HCT116 (cell line): ENCODE measurements around the gene FBXO5. TPM values are rescaled to one million over a fixed set of nuclear protein-coding genes. Genes with fewer than 3 reads are reported as not detected.

Experiments
- ATAC-seq: fragments of 200-7000 bp; cut with Tn5 transposase; 2 replicates; pipeline ENCODE4 v1.9.1; 2020; ENCODE audit warnings: mild to moderate bottlenecking, moderate library complexity
- BruUV-seq: library from RNA; stranded (reverse); fragments of 400-500 nt; replicated peaks from 2 replicates; lab custom pipeline; 2021; lab: Mats Ljungman, UMichigan
- CTCF ChIA-PET: fragments of 300-600 bp; sonication (Branson Sonifier 250); formaldehyde crosslinking; loops from one replicate; lab custom pipeline; 2021; ENCODE audit warnings: antibody characterized with exemption; lab: Charles Lee
- POLR2A ChIA-PET: fragments of 300-600, 350-600 bp; sonication (Branson Sonifier 250); formaldehyde crosslinking; loops from one replicate; lab custom pipeline; 2021; ENCODE audit warnings: antibody characterized with exemption; lab: Charles Lee
- RAD21 ChIA-PET, 2 experiments: fragments of 300-600 bp; sonication (Branson Sonifier 250); formaldehyde crosslinking; loops; one replicate each; lab custom pipeline; 2023; ENCODE audit warnings: low total read pairs in 2 of 2; ENCODE audit not compliant: uncharacterized antibody in 2 of 2, unreplicated experiment in 2 of 2, low non-redundant PET in 1 of 2; lab: Charles Lee
- DNase-seq: peaks from one replicate; pipeline ENCODE4 v3.0.0-alpha.2; 2010; ENCODE audit warnings: low read depth, low spot score
- H2AFZ ChIP-seq: fragments of 200-600 bp; shearing (Covaris generic), sonication (generic); 2 replicates; pipeline ENCODE4 v1.6.1; 2017; ENCODE audit warnings: low read depth, mixed run types, mixed read lengths, antibody characterized with exemption, low read length; ENCODE audit not compliant: poor library complexity, severe bottlenecking
- H3K27ac ChIP-seq: 2 replicates; pipeline ENCODE4 v1.5.1; 2012; ENCODE audit warnings: low read depth, low read length
- H3K27me3 ChIP-seq: fragments of 200-600 bp; sonication (generic); 2 replicates; pipeline ENCODE4 v1.6.1; 2016; ENCODE audit warnings: mixed run types, low read length, mixed read lengths; ENCODE audit not compliant: insufficient read depth
- H3K36me3 ChIP-seq, 2 experiments: fragments of 200-500 bp in 1 of 2; fragments of 200-600 bp in 1 of 2; sonication (Bioruptor generic) in 1 of 2; sonication (generic) in 1 of 2; 2 replicates each; pipeline versions ENCODE4 v1.5.1 to v1.6.1; 2014 to 2016; ENCODE audit warnings: low read length in 2 of 2, inconsistent platforms in 1 of 2, mixed read lengths in 1 of 2, mixed run types in 1 of 2; ENCODE audit not compliant: insufficient read depth in 2 of 2, control insufficient read depth in 1 of 2
- H3K4me1 ChIP-seq, 2 experiments: fragments of 200-600 bp in 1 of 2; sonication (generic) in 1 of 2; 2 replicates each; pipeline versions ENCODE4 v1.5.1 to v1.6.1; 2012 to 2017; ENCODE audit warnings: low read length in 2 of 2, inconsistent platforms in 1 of 2, mild to moderate bottlenecking in 1 of 2, mixed read lengths in 1 of 2, mixed run types in 1 of 2, moderate library complexity in 1 of 2; ENCODE audit not compliant: insufficient read depth in 2 of 2, control insufficient read depth in 1 of 2
- H3K4me2 ChIP-seq: fragments of 200-600 bp; sonication (generic); 2 replicates; pipeline ENCODE4 v1.6.1; 2017; ENCODE audit warnings: mixed run types, low read length, mixed read lengths
- H3K4me3 ChIP-seq, 2 experiments: fragments of 200-600 bp in 1 of 2; sonication (generic) in 1 of 2; replicated peaks in 1 of 2; 2 replicates each; pipeline ENCODE4 v1.5.1; 2011 to 2016; ENCODE audit warnings: low read length in 2 of 2, control low read depth in 1 of 2, low read depth in 1 of 2, mild to moderate bottlenecking in 1 of 2, mixed read lengths in 1 of 2, mixed run types in 1 of 2
- H3K79me2 ChIP-seq: fragments of 200-600 bp; sonication (generic); 2 replicates; pipeline ENCODE4 v1.6.1; 2017; ENCODE audit warnings: mild to moderate bottlenecking, mixed run types, low read length, moderate library complexity, mixed read lengths; ENCODE audit not compliant: insufficient read depth
- H3K9ac ChIP-seq: fragments of 200-600 bp; sonication (generic); 2 replicates; pipeline ENCODE4 v1.6.1; 2016; ENCODE audit warnings: low read length, mixed read lengths
- H3K9me2 ChIP-seq: fragments of 200-600 bp; sonication (generic), shearing (Covaris generic); 2 replicates; pipeline ENCODE4 v1.6.1; 2017; ENCODE audit warnings: mixed run types, mild to moderate bottlenecking, moderate library complexity; ENCODE audit not compliant: insufficient read depth
- H3K9me3 ChIP-seq, 2 experiments: fragments of 200-500 bp in 1 of 2; fragments of 200-600 bp in 1 of 2; sonication (Bioruptor generic) in 1 of 2; sonication (generic) in 1 of 2; 2 replicates each; pipeline ENCODE4 v1.6.1; 2014 to 2017; ENCODE audit warnings: low read length in 2 of 2, mixed read lengths in 2 of 2, inconsistent platforms in 1 of 2, low read depth in 1 of 2, mild to moderate bottlenecking in 1 of 2, mixed run types in 1 of 2, moderate library complexity in 1 of 2; ENCODE audit not compliant: control insufficient read depth in 1 of 2, insufficient read depth in 1 of 2
- H4K20me1 ChIP-seq: fragments of 200-600 bp; sonication (generic), shearing (Covaris generic); 2 replicates; pipeline ENCODE4 v1.6.1; 2017; ENCODE audit warnings: mixed run types, mild to moderate bottlenecking, moderate library complexity; ENCODE audit not compliant: insufficient read depth
- CBX3 ChIP-seq: IDR thresholded peaks from 2 replicates; pipeline ENCODE4 v1.6.1; 2012; ENCODE audit warnings: low read depth
- ELF1 ChIP-seq: IDR thresholded peaks from 2 replicates; pipeline ENCODE4 v1.6.1; 2012; ENCODE audit warnings: low read depth, borderline replicate concordance
- EZH2 ChIP-seq: fragments of 200-600 bp; sonication (generic); IDR thresholded peaks from 2 replicates; pipeline ENCODE4 v1.6.1; 2017; ENCODE audit warnings: antibody characterized with exemption, mixed run types
- EZH2phosphoT487 ChIP-seq: fragments of 200-600 bp; IDR thresholded peaks from 2 replicates; pipeline ENCODE4 v1.6.1; 2018; ENCODE audit warnings: antibody characterized with exemption, borderline replicate concordance
- FOSL1 ChIP-seq: IDR thresholded peaks from 2 replicates; pipeline ENCODE4 v1.6.1; 2012; ENCODE audit warnings: low read depth
- JUND ChIP-seq: IDR thresholded peaks from 2 replicates; pipeline ENCODE4 v1.6.1; 2012
- RAD21 ChIP-seq: IDR thresholded peaks from 2 replicates; pipeline ENCODE4 v1.6.1; 2012; ENCODE audit warnings: low read depth, mild to moderate bottlenecking
- SIN3A ChIP-seq: IDR thresholded peaks from 2 replicates; pipeline ENCODE4 v1.6.1; 2012; ENCODE audit warnings: low read depth
- SP1 ChIP-seq: IDR thresholded peaks from 2 replicates; pipeline ENCODE4 v1.6.1; 2012; ENCODE audit warnings: low read depth
- SRF ChIP-seq: IDR thresholded peaks from 2 replicates; pipeline ENCODE4 v1.6.1; 2012; ENCODE audit warnings: low read depth
- TCF7L2 ChIP-seq: IDR thresholded peaks from 2 replicates; pipeline ENCODE4 v1.7.0; 2011; ENCODE audit warnings: borderline replicate concordance, inconsistent platforms; ENCODE audit not compliant: insufficient read depth, insufficient read length; ENCODE audit errors: extremely low read depth
- ZFX ChIP-seq: fragments of 450-650 bp; IDR thresholded peaks from 2 replicates; pipeline ENCODE4 v1.6.1; 2017
- ZNF274 ChIP-seq: fragments of 200-500 bp; sonication (Bioruptor generic); IDR thresholded peaks from 2 replicates; pipeline ENCODE4 v1.6.1; 2014; ENCODE audit warnings: mild to moderate bottlenecking, low read depth, low read length, inconsistent platforms
- intact Hi-C: fragments of 100-400 bp; cut with micrococcal nuclease; formaldehyde crosslinking; loops from 2 replicates; pipeline ENCODE4 v1.10.0; 2022
- total RNA-seq: library from RNA; stranded (reverse); gene quantifications from one replicate; pipeline ENCODE4 v1.2.1, GENCODE V29; 2021; ENCODE audit not compliant: unreplicated experiment
- TF ChIP-seq, protein P1 (sequence below): IDR thresholded peaks from 2 replicates; pipeline ENCODE4 v1.6.1; 2012
- TF ChIP-seq, protein P2 (sequence below): IDR thresholded peaks from 2 replicates; pipeline ENCODE4 v1.6.1; 2012; ENCODE audit warnings: low read depth
- TF ChIP-seq, protein P3 (sequence below): IDR thresholded peaks from 2 replicates; pipeline ENCODE4 v1.6.1; 2011; ENCODE audit warnings: mild to moderate bottlenecking, low read length, moderate library complexity; ENCODE audit not compliant: insufficient replicate concordance; ENCODE audit errors: extremely low read depth
- TF ChIP-seq, protein P4 (sequence below), 3 experiments: fragments of 200-600 bp in 1 of 3; sonication (generic) in 1 of 3; IDR thresholded peaks in 2 of 3; conservative IDR thresholded peaks in 1 of 3; 2 replicates each; pipeline ENCODE4 v1.5.1; 2012 to 2017; ENCODE audit warnings: low read depth in 2 of 3, low read length in 2 of 3, antibody characterized with exemption in 1 of 3, borderline replicate concordance in 1 of 3, control low read depth in 1 of 3, mild to moderate bottlenecking in 1 of 3, mixed read lengths in 1 of 3, mixed run types in 1 of 3, moderate library complexity in 1 of 3; ENCODE audit not compliant: insufficient read depth in 1 of 3
- TF ChIP-seq, protein P5 (sequence below): IDR thresholded peaks from 2 replicates; pipeline ENCODE4 v1.6.1; 2012

The FBXO5 gene
- total RNA-seq, 1 experiment from 2014 or later: 38.9 TPM

DNA sequence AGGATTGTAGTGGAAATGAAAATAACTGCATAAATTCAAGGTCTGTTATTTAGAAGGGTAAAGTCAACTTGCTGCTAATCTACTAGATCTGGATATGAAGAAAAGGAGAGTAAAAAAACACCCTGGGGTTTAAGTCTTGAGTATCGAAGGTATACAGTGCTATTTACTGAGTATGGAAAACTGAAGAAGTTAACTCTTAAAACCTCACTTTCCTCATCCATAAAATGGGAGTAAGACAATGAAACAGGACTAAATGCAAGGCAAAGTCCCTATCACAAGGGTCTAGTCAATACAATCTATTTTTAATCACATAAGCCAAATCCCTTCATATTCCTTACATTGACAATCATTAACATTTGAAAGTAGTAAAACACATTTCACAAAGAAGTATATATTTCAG is 2.2 kb downstream of the FBXO5 start:
- Histone ChIP-seq H3K27ac (no peak overlapping the region), H3K4me1 (peaks cover 8 to 28% of the 10 kb centered on the region in 2 experiments; a peak in 3 of 4 replicates), H3K36me3 (peaks cover 10 to 37% of the 10 kb centered on the region in 2 experiments; a peak in 3 of 4 replicates), H3K9me3 (no peaks in the 10 kb centered on the region), H3K79me2 (peaks cover 93% of the 10 kb centered on the region)
- CTCF ChIA-PET: no interaction called here
- TF ChIP-seq, protein P1, sequence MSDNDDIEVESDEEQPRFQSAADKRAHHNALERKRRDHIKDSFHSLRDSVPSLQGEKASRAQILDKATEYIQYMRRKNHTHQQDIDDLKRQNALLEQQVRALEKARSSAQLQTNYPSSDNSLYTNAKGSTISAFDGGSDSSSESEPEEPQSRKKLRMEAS: no peak
- TF ChIP-seq FOSL1: no peak
- no peak for TF ChIP-seq SRF
- TF ChIP-seq RAD21: no peak
- TF ChIP-seq SP1: no peak
- TF ChIP-seq CBX3: no peak
- no peak for TF ChIP-seq EZH2
- no peak for TF ChIP-seq TCF7L2
- TF ChIP-seq EZH2phosphoT487: no peak
- TF ChIP-seq, protein P2, sequence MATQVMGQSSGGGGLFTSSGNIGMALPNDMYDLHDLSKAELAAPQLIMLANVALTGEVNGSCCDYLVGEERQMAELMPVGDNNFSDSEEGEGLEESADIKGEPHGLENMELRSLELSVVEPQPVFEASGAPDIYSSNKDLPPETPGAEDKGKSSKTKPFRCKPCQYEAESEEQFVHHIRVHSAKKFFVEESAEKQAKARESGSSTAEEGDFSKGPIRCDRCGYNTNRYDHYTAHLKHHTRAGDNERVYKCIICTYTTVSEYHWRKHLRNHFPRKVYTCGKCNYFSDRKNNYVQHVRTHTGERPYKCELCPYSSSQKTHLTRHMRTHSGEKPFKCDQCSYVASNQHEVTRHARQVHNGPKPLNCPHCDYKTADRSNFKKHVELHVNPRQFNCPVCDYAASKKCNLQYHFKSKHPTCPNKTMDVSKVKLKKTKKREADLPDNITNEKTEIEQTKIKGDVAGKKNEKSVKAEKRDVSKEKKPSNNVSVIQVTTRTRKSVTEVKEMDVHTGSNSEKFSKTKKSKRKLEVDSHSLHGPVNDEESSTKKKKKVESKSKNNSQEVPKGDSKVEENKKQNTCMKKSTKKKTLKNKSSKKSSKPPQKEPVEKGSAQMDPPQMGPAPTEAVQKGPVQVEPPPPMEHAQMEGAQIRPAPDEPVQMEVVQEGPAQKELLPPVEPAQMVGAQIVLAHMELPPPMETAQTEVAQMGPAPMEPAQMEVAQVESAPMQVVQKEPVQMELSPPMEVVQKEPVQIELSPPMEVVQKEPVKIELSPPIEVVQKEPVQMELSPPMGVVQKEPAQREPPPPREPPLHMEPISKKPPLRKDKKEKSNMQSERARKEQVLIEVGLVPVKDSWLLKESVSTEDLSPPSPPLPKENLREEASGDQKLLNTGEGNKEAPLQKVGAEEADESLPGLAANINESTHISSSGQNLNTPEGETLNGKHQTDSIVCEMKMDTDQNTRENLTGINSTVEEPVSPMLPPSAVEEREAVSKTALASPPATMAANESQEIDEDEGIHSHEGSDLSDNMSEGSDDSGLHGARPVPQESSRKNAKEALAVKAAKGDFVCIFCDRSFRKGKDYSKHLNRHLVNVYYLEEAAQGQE: no peak
- no peak for TF ChIP-seq JUND
- TF ChIP-seq ZNF274: no peak
- TF ChIP-seq, protein P3, sequence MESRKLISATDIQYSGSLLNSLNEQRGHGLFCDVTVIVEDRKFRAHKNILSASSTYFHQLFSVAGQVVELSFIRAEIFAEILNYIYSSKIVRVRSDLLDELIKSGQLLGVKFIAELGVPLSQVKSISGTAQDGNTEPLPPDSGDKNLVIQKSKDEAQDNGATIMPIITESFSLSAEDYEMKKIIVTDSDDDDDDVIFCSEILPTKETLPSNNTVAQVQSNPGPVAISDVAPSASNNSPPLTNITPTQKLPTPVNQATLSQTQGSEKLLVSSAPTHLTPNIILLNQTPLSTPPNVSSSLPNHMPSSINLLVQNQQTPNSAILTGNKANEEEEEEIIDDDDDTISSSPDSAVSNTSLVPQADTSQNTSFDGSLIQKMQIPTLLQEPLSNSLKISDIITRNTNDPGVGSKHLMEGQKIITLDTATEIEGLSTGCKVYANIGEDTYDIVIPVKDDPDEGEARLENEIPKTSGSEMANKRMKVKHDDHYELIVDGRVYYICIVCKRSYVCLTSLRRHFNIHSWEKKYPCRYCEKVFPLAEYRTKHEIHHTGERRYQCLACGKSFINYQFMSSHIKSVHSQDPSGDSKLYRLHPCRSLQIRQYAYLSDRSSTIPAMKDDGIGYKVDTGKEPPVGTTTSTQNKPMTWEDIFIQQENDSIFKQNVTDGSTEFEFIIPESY: no peak
- TF ChIP-seq ZFX: no peak
- TF ChIP-seq ELF1: no peak
- TF ChIP-seq SIN3A: no peak
- TF ChIP-seq, protein P4, sequence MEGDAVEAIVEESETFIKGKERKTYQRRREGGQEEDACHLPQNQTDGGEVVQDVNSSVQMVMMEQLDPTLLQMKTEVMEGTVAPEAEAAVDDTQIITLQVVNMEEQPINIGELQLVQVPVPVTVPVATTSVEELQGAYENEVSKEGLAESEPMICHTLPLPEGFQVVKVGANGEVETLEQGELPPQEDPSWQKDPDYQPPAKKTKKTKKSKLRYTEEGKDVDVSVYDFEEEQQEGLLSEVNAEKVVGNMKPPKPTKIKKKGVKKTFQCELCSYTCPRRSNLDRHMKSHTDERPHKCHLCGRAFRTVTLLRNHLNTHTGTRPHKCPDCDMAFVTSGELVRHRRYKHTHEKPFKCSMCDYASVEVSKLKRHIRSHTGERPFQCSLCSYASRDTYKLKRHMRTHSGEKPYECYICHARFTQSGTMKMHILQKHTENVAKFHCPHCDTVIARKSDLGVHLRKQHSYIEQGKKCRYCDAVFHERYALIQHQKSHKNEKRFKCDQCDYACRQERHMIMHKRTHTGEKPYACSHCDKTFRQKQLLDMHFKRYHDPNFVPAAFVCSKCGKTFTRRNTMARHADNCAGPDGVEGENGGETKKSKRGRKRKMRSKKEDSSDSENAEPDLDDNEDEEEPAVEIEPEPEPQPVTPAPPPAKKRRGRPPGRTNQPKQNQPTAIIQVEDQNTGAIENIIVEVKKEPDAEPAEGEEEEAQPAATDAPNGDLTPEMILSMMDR (IDR thresholded peaks at IDR 0.05 in 2 of 3, conservative IDR thresholded peaks at IDR 0.05 in 1 of 3; ENCODE audit: borderline replicate concordance in 1 of 3, insufficient read depth in 1 of 3, low read depth in 2 of 3, low read length in 2 of 3): no peak
- TF ChIP-seq, protein P5, sequence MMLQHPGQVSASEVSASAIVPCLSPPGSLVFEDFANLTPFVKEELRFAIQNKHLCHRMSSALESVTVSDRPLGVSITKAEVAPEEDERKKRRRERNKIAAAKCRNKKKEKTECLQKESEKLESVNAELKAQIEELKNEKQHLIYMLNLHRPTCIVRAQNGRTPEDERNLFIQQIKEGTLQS: no peak
- TF ChIP-seq, all 23 proteins: peak for 0
- POLR2A ChIA-PET: no interaction called here
- H2AFZ ChIP-seq: no peak overlapping the region
- peak overlapping the region; percentile 93 to 94 for H3K4me3 ChIP-seq
- BruUV-seq: no TSS peak
- peaks cover 18% of the 10 kb centered on the region; the same call in 1 of the 2 replicates for H4K20me1 ChIP-seq
- H3K27me3 ChIP-seq: no peaks in the 10 kb centered on the region
- ATAC-seq: no peak
- intact Hi-C loops: no loop called here
- no peak for DNase-seq
- peak overlapping the region; percentile 91 for H3K4me2 ChIP-seq
- H3K9ac ChIP-seq: peak overlapping the region; percentile 99
- RAD21 ChIA-PET: no interaction called here
- no peaks in the 10 kb centered on the region for H3K9me2 ChIP-seq
